ENCODE measurements around the gene PDE1C.

Gene PDE1C

GRCh38 chr7:32070406-32071360 is at the start of gene PDE1C:
TSS of gene PDE1C (minus strand) at chr7:32070407.
- TF ChIP-seq ZFX (IDR thresholded peaks at IDR 0.05; ENCODE audit: borderline replicate concordance) (no peak), CTCF (IDR thresholded peaks at IDR 0.05) (no peak)
- no peak within 1 kb of the TSS for H3K27ac ChIP-seq

DNA sequence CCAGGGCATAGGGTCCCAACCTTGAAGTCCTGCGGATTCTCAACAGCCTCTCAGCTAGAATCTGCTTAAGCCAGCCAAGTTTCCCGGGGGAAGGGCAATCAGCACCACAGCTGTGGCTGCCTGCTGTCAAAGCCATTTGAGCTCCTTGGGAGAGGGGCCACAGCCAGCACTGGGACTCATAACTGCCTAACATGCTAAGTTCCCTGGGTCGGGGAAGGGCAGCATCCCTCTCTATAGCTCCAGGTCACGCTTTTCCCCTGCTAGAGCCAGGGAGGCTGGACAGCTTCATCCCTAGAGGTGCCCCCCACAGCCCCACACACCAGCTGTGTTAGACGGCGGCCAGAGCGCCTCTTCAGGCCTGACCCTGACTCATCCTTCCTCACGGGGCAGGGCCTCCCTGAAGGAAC is 49.6 kb upstream of the PDE1C start:
- no peak for TF ChIP-seq ZFX (IDR thresholded peaks at IDR 0.05; ENCODE audit: borderline replicate concordance)
- TF ChIP-seq CTCF (IDR thresholded peaks at IDR 0.05), result no peak
- H3K27ac ChIP-seq, result no peak overlapping the region

- no peak for TF ChIP-seq ZFX (IDR thresholded peaks at IDR 0.05; ENCODE audit: borderline replicate concordance)
- no peak for TF ChIP-seq CTCF (IDR thresholded peaks at IDR 0.05)
- no peak overlapping the region for H3K27ac ChIP-seq
These were observed 47.6 kb upstream of the PDE1C start for GRCh38 chr7:32117837-32118236.

DNA sequence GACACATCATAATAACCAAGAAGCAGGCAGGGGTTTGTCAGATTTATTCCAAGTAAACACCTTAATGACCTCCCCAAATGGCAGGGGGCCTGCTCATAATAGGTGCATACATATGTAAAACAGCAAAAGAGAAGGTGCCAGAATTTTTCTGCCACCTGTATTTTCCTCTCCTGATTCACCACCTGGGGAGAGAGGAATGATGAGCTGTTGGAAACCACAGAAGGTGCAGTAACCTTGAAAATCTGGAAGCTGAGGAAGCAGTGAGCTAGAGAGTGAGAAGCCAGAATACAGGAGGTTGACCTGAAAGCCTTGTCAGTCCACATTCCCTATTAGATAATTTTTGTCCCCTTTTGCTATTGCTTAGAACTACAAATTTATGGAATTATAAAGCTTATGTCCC is 46.2 kb upstream of the PDE1C start:
- no peak overlapping the region for H3K27ac ChIP-seq
- TF ChIP-seq ZFX (IDR thresholded peaks at IDR 0.05; ENCODE audit: borderline replicate concordance) (no peak), CTCF (IDR thresholded peaks at IDR 0.05) (no peak)

DNA sequence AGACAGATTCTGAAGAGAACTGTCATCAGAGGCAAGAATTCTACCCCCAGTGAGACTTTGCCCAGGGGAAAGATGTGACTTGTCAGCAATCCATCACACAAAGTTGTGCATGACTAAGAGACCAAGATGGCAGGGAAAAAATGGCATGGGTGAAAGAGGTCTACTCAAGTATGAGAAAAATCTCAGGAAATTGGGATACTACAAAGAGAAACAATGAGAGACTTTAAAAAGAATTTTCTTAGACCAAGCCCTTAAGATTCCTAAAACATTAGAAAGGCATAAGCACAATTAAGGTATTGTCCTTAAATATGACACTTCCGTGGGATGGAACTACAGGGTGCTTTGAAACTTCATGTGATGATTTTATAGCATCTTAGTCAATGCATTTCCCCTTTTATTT is 45.6 kb upstream of the PDE1C start:
- no peak for TF ChIP-seq CTCF (IDR thresholded peaks at IDR 0.05)
- no peak for TF ChIP-seq ZFX (IDR thresholded peaks at IDR 0.05; ENCODE audit: borderline replicate concordance)
- no peak overlapping the region for H3K27ac ChIP-seq

- no peak overlapping the region for H3K27ac ChIP-seq
- TF ChIP-seq CTCF (IDR thresholded peaks at IDR 0.05) (no peak), ZFX (IDR thresholded peaks at IDR 0.05; ENCODE audit: borderline replicate concordance) (no peak)
These were observed 38.4 kb upstream of the PDE1C start for GRCh38 chr7:32108651-32109050.

- TF ChIP-seq ZFX (IDR thresholded peaks at IDR 0.05; ENCODE audit: borderline replicate concordance), result no peak
- TF ChIP-seq CTCF (IDR thresholded peaks at IDR 0.05), result no peak
- H3K27ac ChIP-seq, result no peak overlapping the region
These were observed 34.6 kb upstream of the PDE1C start for GRCh38 chr7:32104766-32105165.
